Activated naive CD8-positive, alpha-beta T cell treated with anti-CD3 and anti-CD28 coated beads, Interleukin-2, amount 50 U/mL, for 24 hours (primary cell): ENCODE data around the gene GALNT6.
"Not testable (repeated sequence)": the region's sequence is repeated elsewhere in the genome, so short reads cannot be mapped to it uniquely, and the experiment has no call there.

Experiments
- ATAC-seq: fragments of 150-1000 bp; cut with Tn5 transposase; one replicate; pipeline ENCODE4 v1.10.0; 2021
- DNase-seq: peaks from one replicate; pipeline ENCODE4 v3.0.0; 2021
- H3K27ac Mint-ChIP-seq: one replicate; pipeline ENCODE4 v1.8.0; 2021; ENCODE audit warnings: mild to moderate bottlenecking, mixed read lengths
- H3K27me3 Mint-ChIP-seq: one replicate; pipeline ENCODE4 v1.8.0; 2021; ENCODE audit warnings: mixed read lengths
- H3K36me3 Mint-ChIP-seq: one replicate; pipeline ENCODE4 v1.8.0; 2021; ENCODE audit warnings: low read depth, mixed read lengths
- H3K4me1 Mint-ChIP-seq: one replicate; pipeline ENCODE4 v1.8.0; 2021; ENCODE audit warnings: mixed read lengths
- H3K4me3 Mint-ChIP-seq: one replicate; pipeline ENCODE4 v1.8.0; 2021; ENCODE audit warnings: mild to moderate bottlenecking, moderate library complexity, mixed read lengths
- H3K9me3 Mint-ChIP-seq: one replicate; pipeline ENCODE4 v1.8.0; 2021; ENCODE audit warnings: mixed read lengths

Gene GALNT6

GRCh38 chr12:51339750-51340149 lies 51.5 kb downstream of the GALNT6 start:
- Mint-ChIP-seq H3K27ac (no peak overlapping the region), H3K9me3 (no peaks in the 10 kb centered on the region), H3K4me3 (no peak overlapping the region), H3K4me1 (peaks cover 22% of the 10 kb centered on the region), H3K27me3 (peaks cover 1% of the 10 kb centered on the region), H3K36me3 (no peaks in the 10 kb centered on the region)
- ATAC-seq (no peak), DNase-seq (no peak)

DNA sequence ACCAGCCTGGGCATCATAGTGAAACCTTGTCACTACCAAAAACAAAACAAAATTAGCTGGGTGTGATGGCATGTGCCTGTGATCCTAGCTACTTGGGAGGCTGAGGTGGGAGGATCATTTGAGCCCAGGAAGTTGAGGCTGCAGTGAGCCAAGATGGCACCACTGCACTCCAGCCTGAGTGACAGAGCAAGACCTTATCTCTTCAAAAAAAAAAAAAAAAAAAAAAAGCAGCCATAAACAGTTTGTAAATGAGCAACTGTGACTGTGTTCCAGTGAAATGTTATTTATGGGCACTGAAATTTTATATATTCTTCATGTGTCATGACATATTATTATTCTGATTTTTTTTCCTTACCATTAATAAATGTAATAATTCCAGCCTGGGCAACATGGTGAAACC lies 53.9 kb downstream of the GALNT6 start:
- not testable (repeated sequence) for H3K27me3 Mint-ChIP-seq, ATAC-seq, H3K9me3 Mint-ChIP-seq, H3K36me3 Mint-ChIP-seq, H3K27ac Mint-ChIP-seq, DNase-seq, H3K4me3 Mint-ChIP-seq
- H3K4me1 Mint-ChIP-seq, result peaks cover 13% of the 10 kb centered on the region

GRCh38 chr12:51335931-51336330 lies 55.3 kb downstream of the GALNT6 start:
- no peaks in the 10 kb centered on the region for H3K27me3 Mint-ChIP-seq
- DNase-seq, result no peak
- H3K27ac Mint-ChIP-seq, result no peak overlapping the region
- ATAC-seq, result no peak
- no peak overlapping the region for H3K4me3 Mint-ChIP-seq
- no peaks in the 10 kb centered on the region for H3K36me3 Mint-ChIP-seq
- peaks cover under 1% of the 10 kb centered on the region for H3K4me1 Mint-ChIP-seq
- H3K9me3 Mint-ChIP-seq, result no peaks in the 10 kb centered on the region

DNA sequence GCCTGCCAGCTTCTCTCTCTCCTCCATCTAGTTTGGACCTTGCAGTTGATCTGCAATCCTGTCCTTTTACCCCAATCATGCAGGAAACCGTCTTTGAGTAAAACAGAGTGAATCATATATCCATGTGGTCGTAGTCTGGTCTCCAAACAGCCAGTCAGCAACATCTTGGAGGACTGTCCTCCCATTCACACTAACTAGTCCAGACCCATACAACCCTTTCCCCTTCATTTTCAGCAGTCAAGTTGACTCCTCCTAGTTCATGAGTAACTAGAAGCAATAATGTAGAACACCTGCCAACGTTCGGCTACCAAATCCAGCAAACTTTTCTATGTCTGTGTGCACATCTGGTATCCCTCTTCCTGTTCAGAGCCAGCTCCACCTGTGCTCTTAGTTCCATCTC lies 56.4 kb downstream of the GALNT6 start:
- DNase-seq, result no peak
- Mint-ChIP-seq H3K27ac (no peak overlapping the region), H3K27me3 (no peaks in the 10 kb centered on the region), H3K36me3 (no peaks in the 10 kb centered on the region), H3K4me3 (no peak overlapping the region), H3K4me1 (peaks cover 7% of the 10 kb centered on the region), H3K9me3 (no peaks in the 10 kb centered on the region)
- no peak for ATAC-seq

GRCh38 chr12:51333536-51333935 lies 57.7 kb downstream of the GALNT6 start:
- peaks cover 19% of the 10 kb centered on the region for H3K4me1 Mint-ChIP-seq
- DNase-seq (no peak), ATAC-seq (no peak)
- H3K36me3 Mint-ChIP-seq, result no peaks in the 10 kb centered on the region
- H3K4me3 Mint-ChIP-seq, result no peak overlapping the region
- no peak overlapping the region for H3K27ac Mint-ChIP-seq
- no peaks in the 10 kb centered on the region for H3K27me3 Mint-ChIP-seq
- H3K9me3 Mint-ChIP-seq, result no peaks in the 10 kb centered on the region

DNA sequence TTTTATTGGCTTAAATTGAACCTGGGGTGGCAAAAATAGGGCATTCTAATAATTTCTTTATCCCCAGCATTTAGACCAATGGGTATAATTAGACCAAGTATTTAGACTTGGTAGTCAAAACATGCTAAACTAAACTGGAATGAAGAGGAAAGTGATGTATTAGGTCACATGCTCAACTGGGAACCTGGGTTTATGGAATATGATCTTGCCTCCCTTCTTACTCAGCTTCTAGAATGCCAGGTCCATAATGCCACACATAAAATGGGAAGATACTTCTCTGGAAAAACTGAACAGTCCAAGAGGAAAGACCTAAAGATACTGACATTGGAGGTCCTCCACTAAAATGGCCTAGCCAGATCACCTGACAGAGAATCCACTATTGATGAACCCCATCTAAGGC lies 61.0 kb downstream of the GALNT6 start:
- Mint-ChIP-seq H3K4me3 (peak overlapping the region; percentile 3), H3K27ac (peak overlapping the region; percentile 36), H3K36me3 (no peaks in the 10 kb centered on the region), H3K4me1 (peaks cover 48% of the 10 kb centered on the region), H3K9me3 (no peaks in the 10 kb centered on the region), H3K27me3 (no peaks in the 10 kb centered on the region)
- no peak for ATAC-seq
- no peak for DNase-seq

GRCh38 chr12:51329742-51330141 lies 61.5 kb downstream of the GALNT6 start:
- no peak for DNase-seq
- no peaks in the 10 kb centered on the region for H3K27me3 Mint-ChIP-seq
- peak overlapping the region; percentile 36 for H3K27ac Mint-ChIP-seq
- H3K36me3 Mint-ChIP-seq, result no peaks in the 10 kb centered on the region
- H3K4me1 Mint-ChIP-seq, result peaks cover 51% of the 10 kb centered on the region
- ATAC-seq, result no peak
- peak overlapping the region; percentile 9 for H3K4me3 Mint-ChIP-seq
- no peaks in the 10 kb centered on the region for H3K9me3 Mint-ChIP-seq

DNA sequence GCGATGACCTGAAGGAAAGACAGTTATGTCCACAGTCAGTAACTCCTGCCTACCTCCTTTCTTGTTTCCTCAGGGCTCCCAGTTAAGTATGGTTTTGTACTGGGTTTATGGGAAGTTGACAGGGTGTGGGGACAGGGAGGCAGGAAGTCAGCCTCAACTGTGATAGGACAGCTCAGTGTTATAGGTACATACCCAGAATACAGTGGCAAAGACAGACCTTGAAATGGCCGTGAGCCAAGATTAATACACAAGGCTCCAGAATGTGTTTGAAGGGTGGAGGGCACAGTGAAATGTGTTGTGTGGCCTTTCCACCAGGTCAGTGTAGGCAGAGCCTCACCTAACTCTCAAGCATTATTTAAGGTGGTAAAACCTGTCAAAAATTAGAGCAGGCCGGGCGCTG lies 62.6 kb downstream of the GALNT6 start:
- peaks cover 56% of the 10 kb centered on the region for H3K4me1 Mint-ChIP-seq
- H3K9me3 Mint-ChIP-seq, result no peaks in the 10 kb centered on the region
- H3K36me3 Mint-ChIP-seq, result peaks cover 1% of the 10 kb centered on the region
- DNase-seq (no peak), ATAC-seq (no peak)
- peak overlapping the region; percentile 18 for H3K27ac Mint-ChIP-seq
- no peak overlapping the region for H3K4me3 Mint-ChIP-seq
- no peaks in the 10 kb centered on the region for H3K27me3 Mint-ChIP-seq

GRCh38 chr12:51326698-51327439 lies 64.3 kb downstream of the GALNT6 start:
- ATAC-seq (no peak), DNase-seq (no peak)
- Mint-ChIP-seq H3K27ac (peak overlapping the region; percentile 80), H3K27me3 (no peaks in the 10 kb centered on the region), H3K4me3 (peak overlapping the region; percentile 14), H3K9me3 (no peaks in the 10 kb centered on the region), H3K4me1 (peaks cover 68% of the 10 kb centered on the region), H3K36me3 (peaks cover 10% of the 10 kb centered on the region)

GRCh38 chr12:51324953-51325352 lies 66.3 kb downstream of the GALNT6 start:
- Mint-ChIP-seq H3K9me3 (no peaks in the 10 kb centered on the region), H3K4me1 (peaks cover 83% of the 10 kb centered on the region), H3K27ac (peak overlapping the region; percentile 57)

GRCh38 chr12:51323966-51324895 lies 67.0 kb downstream of the GALNT6 start, which contains the start of gene BIN2:
Gene BIN2, minus strand, starts transcription at chr12:51324174. Its CDS starts 72 bp downstream, at chr12:51324102.
- peak; percentile 83 for DNase-seq
- peaks cover 18% of the 10 kb centered on the region for H3K36me3 Mint-ChIP-seq
- H3K27me3 Mint-ChIP-seq, result no peaks in the 10 kb centered on the region
- peaks cover 83% of the 10 kb centered on the region for H3K4me1 Mint-ChIP-seq
- peak within 1 kb of the TSS; percentile 94 for H3K4me3 Mint-ChIP-seq
- ATAC-seq, result peak; percentile 79
- no peaks in the 10 kb centered on the region for H3K9me3 Mint-ChIP-seq
- H3K27ac Mint-ChIP-seq, result peak within 1 kb of the TSS; percentile 98

More at GRCh38 chr12:51324953-51325352, 66.3 kb downstream of the GALNT6 start:
- peak overlapping the region; percentile 33 for H3K4me3 Mint-ChIP-seq
- H3K27me3 Mint-ChIP-seq, result no peaks in the 10 kb centered on the region
- peaks cover 18% of the 10 kb centered on the region for H3K36me3 Mint-ChIP-seq
- DNase-seq, result no peak
- no peak for ATAC-seq

DNA sequence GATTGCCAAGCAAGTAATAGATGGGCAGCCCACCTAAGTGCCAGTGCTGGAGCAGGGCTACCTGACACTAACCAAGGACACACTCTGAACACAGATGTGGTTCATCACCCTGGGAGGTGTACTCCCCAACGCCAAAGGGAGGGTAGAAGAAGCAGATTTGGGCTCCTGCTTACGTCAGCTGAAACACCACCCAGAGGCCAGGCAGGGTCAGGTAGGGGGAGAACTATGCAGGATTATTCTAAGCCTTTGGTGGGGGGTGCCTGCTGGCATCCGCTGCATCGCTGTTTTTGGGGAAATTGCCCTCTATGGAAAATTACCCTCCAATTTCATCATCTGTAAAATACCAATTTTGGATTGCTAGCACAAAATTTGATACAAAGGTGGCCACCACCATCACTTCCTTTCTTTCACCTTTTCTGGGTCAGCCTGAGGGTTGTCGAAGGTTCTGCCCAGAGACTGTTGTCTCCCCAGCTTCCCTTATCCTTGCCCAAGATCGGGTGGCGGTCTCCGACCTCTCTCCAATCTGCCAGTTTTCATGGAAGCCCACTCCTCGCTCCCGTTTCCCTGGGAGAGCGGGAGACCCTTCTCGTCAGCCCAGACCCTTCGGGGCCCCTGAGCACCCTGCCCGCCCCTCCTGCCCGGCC lies 67.8 kb downstream of the GALNT6 start:
- H3K27ac Mint-ChIP-seq, result peak overlapping the region; percentile 98
- peak; percentile 60 for DNase-seq

GRCh38 chr12:51322452-51322851 lies 68.8 kb downstream of the GALNT6 start:
- Mint-ChIP-seq H3K27ac (peak overlapping the region; percentile 98), H3K4me3 (peak overlapping the region; percentile 94), H3K4me1 (peaks cover 80% of the 10 kb centered on the region), H3K9me3 (no peaks in the 10 kb centered on the region), H3K36me3 (peaks cover 29% of the 10 kb centered on the region), H3K27me3 (no peaks in the 10 kb centered on the region)
- DNase-seq (peak; percentile 46), ATAC-seq (peak; percentile 62)

More for the DNA sequence above, 67.8 kb downstream of the GALNT6 start:
- Mint-ChIP-seq H3K36me3 (peaks cover 23% of the 10 kb centered on the region), H3K27me3 (no peaks in the 10 kb centered on the region), H3K4me3 (peak overlapping the region; percentile 94), H3K4me1 (peaks cover 83% of the 10 kb centered on the region), H3K9me3 (no peaks in the 10 kb centered on the region)
- peak; percentile 65 for ATAC-seq

- H3K27ac Mint-ChIP-seq, result peak overlapping the region; percentile 98
- H3K9me3 Mint-ChIP-seq, result no peaks in the 10 kb centered on the region
- peaks cover 77% of the 10 kb centered on the region for H3K4me1 Mint-ChIP-seq
- no peaks in the 10 kb centered on the region for H3K27me3 Mint-ChIP-seq
- peaks cover 32% of the 10 kb centered on the region for H3K36me3 Mint-ChIP-seq
- ATAC-seq, result no peak
- peak overlapping the region; percentile 94 for H3K4me3 Mint-ChIP-seq
- DNase-seq, result no peak
These were observed 69.3 kb downstream of the GALNT6 start for GRCh38 chr12:51321882-51322281.
